Ammon's horn (tissue), 1 donor: ENCODE results near the gene SENP5.

Source experiments
- DNase-seq: peaks from one replicate; pipeline ENCODE4 v3.0.0-alpha.2; 2016; ENCODE audit warnings: low spot score

The SENP5 gene

GRCh38 chr3:196889844-196890708, 22.4 kb downstream of the SENP5 start:
- DNase-seq, result no peak

- DNase-seq, result no peak
These were observed 27.0 kb downstream of the SENP5 start for GRCh38 chr3:196894557-196895295.

- DNase-seq, result no peak
These were observed 28.5 kb downstream of the SENP5 start for GRCh38 chr3:196896229-196896628.

GRCh38 chr3:196901768-196902167, 34.0 kb downstream of the SENP5 start:
- DNase-seq, result no peak

GRCh38 chr3:196902296-196902695, 34.6 kb downstream of the SENP5 start:
- DNase-seq, result no peak

GRCh38 chr3:196903740-196904139, 36.0 kb downstream of the SENP5 start:
- DNase-seq, result no peak

GRCh38 chr3:196914866-196915265, 47.1 kb downstream of the SENP5 start:
- no peak for DNase-seq

- DNase-seq, result no peak
These were observed 47.7 kb downstream of the SENP5 start for GRCh38 chr3:196915375-196915774.

- no peak for DNase-seq
These were observed 48.5 kb downstream of the SENP5 start for GRCh38 chr3:196916221-196916620.

- no peak for DNase-seq
These were observed 49.3 kb downstream of the SENP5 start for GRCh38 chr3:196916995-196917394.

- no peak for DNase-seq
These were observed 51.2 kb downstream of the SENP5 start for GRCh38 chr3:196918968-196919367.

GRCh38 chr3:196920733-196921132, 53.0 kb downstream of the SENP5 start:
- no peak for DNase-seq

GRCh38 chr3:196927571-196928453, 60.1 kb downstream of the SENP5 start:
- no peak for DNase-seq

GRCh38 chr3:196931157-196931556, 63.4 kb downstream of the SENP5 start:
- no peak for DNase-seq

- DNase-seq, result no peak
These were observed 64.3 kb downstream of the SENP5 start for GRCh38 chr3:196931828-196932587.

- no peak for DNase-seq
These were observed 64.9 kb downstream of the SENP5 start for GRCh38 chr3:196932600-196932999.

GRCh38 chr3:196936288-196936687, 68.6 kb downstream of the SENP5 start:
- no peak for DNase-seq

- no peak for DNase-seq
These were observed 70.4 kb downstream of the SENP5 start for GRCh38 chr3:196938124-196938523.

GRCh38 chr3:196938576-196938975, 70.9 kb downstream of the SENP5 start:
- no peak for DNase-seq

GRCh38 chr3:196941729-196942225, 74.1 kb downstream of the SENP5 start:
- peak; percentile 43 for DNase-seq

GRCh38 chr3:196942226-196942914, 74.7 kb downstream of the SENP5 start, which contains the start of gene NCBP2:
Gene NCBP2, minus strand, starts transcription at chr3:196942528. Its CDS starts 25 bp downstream, at chr3:196942503.
- DNase-seq, result peak; percentile 96
